ENCODE measurements around the gene PPP3R2. TPM values are rescaled to one million over a fixed set of nuclear protein-coding genes. Genes with fewer than 3 reads are reported as not detected.
"Not testable (repeated sequence)": the region's sequence is repeated elsewhere in the genome, so short reads cannot be mapped to it uniquely, and the experiment has no call there.

Gene PPP3R2
- total RNA-seq, 1 experiment from 2014 or later = not detected

- DNase-seq = no peak
- Histone ChIP-seq H3K27me3 (peaks cover 5% of the 10 kb centered on the region; the same call in 1 of the 2 replicates), H3K4me1 (peaks cover 8% of the 10 kb centered on the region), H3K9me3 (replicated peaks) (no peaks in the 10 kb centered on the region), H3K36me3 (no peaks in the 10 kb centered on the region), H3K4me3 (no peak overlapping the region), H3K27ac (no peak overlapping the region)
Measured at GRCh38 chr9:101604296-101604695, 9.5 kb upstream of the PPP3R2 start.

GRCh38 chr9:101601904-101602765 lies 7.4 kb upstream of the PPP3R2 start:
- H3K27ac ChIP-seq = no peak overlapping the region
- no peaks in the 10 kb centered on the region for H3K9me3 ChIP-seq (replicated peaks)
- DNase-seq = peak; percentile 41 to 77
- peaks cover 5% of the 10 kb centered on the region; the same call in 1 of the 2 replicates for H3K27me3 ChIP-seq
- no peak overlapping the region for H3K4me3 ChIP-seq
- peaks cover 4% of the 10 kb centered on the region for H3K4me1 ChIP-seq
- H3K36me3 ChIP-seq = no peaks in the 10 kb centered on the region

- H3K27ac ChIP-seq = no peak overlapping the region
- H3K4me3 ChIP-seq = no peak overlapping the region
- 0 out of 2 replicates have a peak, but pooled peaks cover 6% of the 10 kb centered on the region for H3K27me3 ChIP-seq
- no peaks in the 10 kb centered on the region for H3K9me3 ChIP-seq (replicated peaks)
- no peaks in the 10 kb centered on the region for H3K36me3 ChIP-seq
- no peaks in the 10 kb centered on the region for H3K4me1 ChIP-seq
- DNase-seq = no peak
Measured at GRCh38 chr9:101593345-101593744, 1.4 kb downstream of the PPP3R2 start.

- no peak overlapping the region for H3K27ac ChIP-seq
- H3K4me1 ChIP-seq = no peaks in the 10 kb centered on the region
- no peaks in the 10 kb centered on the region for H3K9me3 ChIP-seq (replicated peaks)
- H3K4me3 ChIP-seq = no peak overlapping the region
- no peak for DNase-seq
- H3K27me3 ChIP-seq = 0 out of 2 replicates have a peak, but pooled peaks cover 6% of the 10 kb centered on the region
- H3K36me3 ChIP-seq = no peaks in the 10 kb centered on the region
Measured at GRCh38 chr9:101592788-101593187, 2.0 kb downstream of the PPP3R2 start.

- Histone ChIP-seq H3K4me1 (no peaks in the 10 kb centered on the region), H3K9me3 (replicated peaks) (no peaks in the 10 kb centered on the region), H3K27me3 (0 out of 2 replicates have a peak, but pooled peaks cover 6% of the 10 kb centered on the region), H3K4me3 (no peak overlapping the region), H3K36me3 (no peaks in the 10 kb centered on the region), H3K27ac (no peak overlapping the region)
- no peak for DNase-seq
Measured at GRCh38 chr9:101591787-101592446, 2.9 kb downstream of the PPP3R2 start.

GRCh38 chr9:101590901-101591300 lies 3.9 kb downstream of the PPP3R2 start:
- no peak for DNase-seq
- Histone ChIP-seq H3K9me3 (replicated peaks) (no peaks in the 10 kb centered on the region), H3K27ac (no peak overlapping the region), H3K4me3 (no peak overlapping the region), H3K4me1 (no peaks in the 10 kb centered on the region), H3K27me3 (0 out of 2 replicates have a peak, but pooled peaks cover 6% of the 10 kb centered on the region), H3K36me3 (no peaks in the 10 kb centered on the region)

GRCh38 chr9:101590074-101590473 lies 4.7 kb downstream of the PPP3R2 start:
- not testable (repeated sequence) for H3K27ac ChIP-seq; H3K27me3 ChIP-seq; DNase-seq; H3K4me1 ChIP-seq; H3K4me3 ChIP-seq; H3K36me3 ChIP-seq; H3K9me3 ChIP-seq (replicated peaks)

GRCh38 chr9:101587332-101588043 lies 7.3 kb downstream of the PPP3R2 start:
- Histone ChIP-seq H3K4me3 (no peak overlapping the region), H3K9me3 (replicated peaks) (no peaks in the 10 kb centered on the region), H3K27me3 (0 out of 2 replicates have a peak, but pooled peaks cover 6% of the 10 kb centered on the region), H3K36me3 (no peaks in the 10 kb centered on the region), H3K4me1 (no peaks in the 10 kb centered on the region), H3K27ac (no peak overlapping the region)
- no peak for DNase-seq

GRCh38 chr9:101586651-101587050 lies 8.1 kb downstream of the PPP3R2 start:
- no peaks in the 10 kb centered on the region for H3K9me3 ChIP-seq (replicated peaks)
- 0 out of 2 replicates have a peak, but pooled peaks cover 6% of the 10 kb centered on the region for H3K27me3 ChIP-seq
- H3K4me3 ChIP-seq = no peak overlapping the region
- no peaks in the 10 kb centered on the region for H3K4me1 ChIP-seq
- no peaks in the 10 kb centered on the region for H3K36me3 ChIP-seq
- DNase-seq = no peak
- no peak overlapping the region for H3K27ac ChIP-seq

- H3K4me3 ChIP-seq = no peak overlapping the region
- no peaks in the 10 kb centered on the region for H3K36me3 ChIP-seq
- no peak overlapping the region for H3K27ac ChIP-seq
- 0 out of 2 replicates have a peak, but pooled peaks cover 2% of the 10 kb centered on the region for H3K27me3 ChIP-seq
- H3K4me1 ChIP-seq = no peaks in the 10 kb centered on the region
- H3K9me3 ChIP-seq (replicated peaks) = no peaks in the 10 kb centered on the region
- no peak for DNase-seq
Measured at GRCh38 chr9:101585740-101586139, 9.0 kb downstream of the PPP3R2 start.

GRCh38 chr9:101582553-101582952 lies 12.2 kb downstream of the PPP3R2 start:
- no peak overlapping the region for H3K4me3 ChIP-seq
- no peak overlapping the region for H3K27ac ChIP-seq
- H3K4me1 ChIP-seq = 0 out of 2 replicates have a peak, but pooled peaks cover 2% of the 10 kb centered on the region
- no peaks in the 10 kb centered on the region for H3K27me3 ChIP-seq
- no peaks in the 10 kb centered on the region for H3K36me3 ChIP-seq
- no peak for DNase-seq
- no peaks in the 10 kb centered on the region for H3K9me3 ChIP-seq (replicated peaks)

- Histone ChIP-seq H3K4me3 (no peak overlapping the region), H3K36me3 (no peaks in the 10 kb centered on the region), H3K4me1 (peaks cover 6% of the 10 kb centered on the region; the same call in 1 of the 2 replicates), H3K9me3 (replicated peaks) (no peaks in the 10 kb centered on the region), H3K27me3 (no peaks in the 10 kb centered on the region), H3K27ac (no peak overlapping the region)
- no peak for DNase-seq
Measured at GRCh38 chr9:101579711-101580545, 14.8 kb downstream of the PPP3R2 start.

GRCh38 chr9:101578378-101578777 lies 16.4 kb downstream of the PPP3R2 start:
- DNase-seq = peak; percentile 22 to 26

More at GRCh38 chr9:101578378-101578777, 16.4 kb downstream of the PPP3R2 start:
- Histone ChIP-seq H3K27ac (no peak overlapping the region), H3K9me3 (replicated peaks) (no peaks in the 10 kb centered on the region), H3K4me1 (peaks cover 6% of the 10 kb centered on the region; the same call in 1 of the 2 replicates), H3K27me3 (no peaks in the 10 kb centered on the region), H3K4me3 (no peak overlapping the region), H3K36me3 (no peaks in the 10 kb centered on the region)

All from SJCRH30 (cell line).